NCI-H1930 (cell line): Measurements from ENCODE around the gene RBM33.
A peak's percentile ranks its signal among the peaks of the same experiment; 100 is the strongest.

Experiments
- DNase-seq, 2 experiments: peaks; one replicate each; lab custom pipeline; 2025; lab: John Stamatoyannopoulos, UW

The RBM33 gene

GRCh38 chr7:155629171-155629570 lies 15.3 kb upstream of the RBM33 start:
- DNase-seq: no peak

DNA sequence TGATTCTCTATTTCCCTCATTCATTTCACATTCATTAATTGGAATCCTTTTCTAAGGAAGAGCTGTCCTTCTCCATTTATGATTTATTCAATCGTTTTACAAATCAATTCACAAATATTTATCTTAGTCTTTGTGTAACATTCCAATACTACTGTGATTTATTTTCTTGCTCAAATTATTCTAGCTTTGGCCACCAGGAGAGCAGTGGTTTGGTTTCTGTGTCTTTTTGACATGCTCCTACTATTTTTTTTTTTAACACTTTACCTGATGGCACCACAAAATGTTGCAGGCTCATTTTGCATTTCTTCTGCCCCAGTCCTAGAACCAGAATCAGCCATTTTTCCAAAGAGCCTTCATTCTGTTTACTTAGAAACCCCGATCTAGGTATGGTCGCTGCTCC lies 13.3 kb upstream of the RBM33 start:
- DNase-seq: no peak

GRCh38 chr7:155635817-155636216 lies 8.6 kb upstream of the RBM33 start:
- DNase-seq: no peak

- no peak for DNase-seq
Measured at GRCh38 chr7:155637155-155637554, 7.3 kb upstream of the RBM33 start.

- DNase-seq: no peak
Measured at GRCh38 chr7:155638366-155638765, 6.1 kb upstream of the RBM33 start.

- no peak for DNase-seq
Measured at GRCh38 chr7:155639958-155640520, 4.4 kb upstream of the RBM33 start.

DNA sequence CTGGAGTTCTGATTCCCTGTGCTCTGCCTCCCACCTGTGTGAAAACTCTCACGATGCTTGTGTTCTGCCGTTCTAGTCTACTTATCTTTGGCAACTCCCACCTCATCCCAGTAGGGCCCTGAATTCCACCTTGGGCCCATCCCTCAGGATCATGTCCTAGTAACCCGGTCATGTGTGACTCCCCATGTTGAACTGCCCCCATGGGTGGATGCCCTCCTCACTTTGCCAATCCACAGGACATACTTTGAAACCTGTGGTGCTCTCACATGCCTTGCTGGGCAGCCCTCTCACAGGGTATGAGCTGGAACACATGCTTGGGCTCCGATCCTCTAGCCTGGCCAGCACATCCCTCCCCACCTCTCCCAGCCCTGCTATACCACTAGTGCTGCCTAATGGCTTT lies 3.8 kb upstream of the RBM33 start:
- DNase-seq: no peak

- DNase-seq: no peak
Measured at GRCh38 chr7:155643804-155644177, 670 bp upstream of the RBM33 start.

DNA sequence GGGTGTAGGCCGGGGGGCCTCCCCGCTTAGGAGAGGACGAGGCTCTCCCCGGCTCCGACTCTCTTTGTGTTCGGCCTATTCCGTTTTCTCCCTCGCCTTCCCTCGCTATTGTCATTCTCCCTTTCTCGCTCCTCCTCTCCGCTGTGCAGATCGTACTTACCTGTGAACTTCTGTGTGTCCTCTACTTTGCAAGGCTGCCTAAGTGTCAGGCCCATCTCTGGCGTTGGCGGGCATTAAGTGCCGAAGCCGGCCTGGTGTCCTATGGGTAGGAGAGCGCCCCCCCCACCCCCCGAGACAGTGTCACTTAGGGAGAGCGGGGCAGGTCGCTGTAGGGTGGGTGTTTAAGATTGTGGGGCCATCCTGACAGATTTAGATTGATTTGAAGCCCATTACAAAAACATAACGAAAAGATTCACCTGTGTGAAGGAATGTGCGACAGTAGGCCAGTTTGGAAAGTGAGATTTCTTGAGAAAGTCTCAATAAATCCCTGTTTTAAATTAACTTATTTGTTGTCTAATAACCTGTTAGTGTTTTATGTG lies 579 bp downstream of the RBM33 start:
- peak in 1 of 2 experiments; percentile 23 for DNase-seq

DNA sequence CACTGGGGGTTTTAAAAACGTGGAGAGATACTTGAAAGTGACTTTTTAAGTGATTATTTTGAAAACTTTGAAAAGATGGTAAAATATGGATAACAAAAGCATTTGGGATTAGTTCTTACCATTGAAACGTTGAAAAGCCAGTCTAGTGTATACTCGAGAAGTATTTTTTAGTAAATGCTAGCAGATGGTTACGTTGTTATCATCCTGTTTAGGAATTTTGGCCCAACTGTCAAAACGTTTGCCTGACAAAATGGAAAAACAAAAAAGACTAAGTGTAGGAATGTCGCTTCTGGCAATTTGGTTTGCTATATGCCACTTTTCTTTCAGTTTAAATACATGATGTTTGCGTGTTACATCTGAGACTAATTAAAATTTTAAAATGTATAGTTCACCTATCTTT lies 1.2 kb downstream of the RBM33 start:
- no peak for DNase-seq

GRCh38 chr7:155646669-155647068 lies 2.2 kb downstream of the RBM33 start:
- no peak for DNase-seq

DNA sequence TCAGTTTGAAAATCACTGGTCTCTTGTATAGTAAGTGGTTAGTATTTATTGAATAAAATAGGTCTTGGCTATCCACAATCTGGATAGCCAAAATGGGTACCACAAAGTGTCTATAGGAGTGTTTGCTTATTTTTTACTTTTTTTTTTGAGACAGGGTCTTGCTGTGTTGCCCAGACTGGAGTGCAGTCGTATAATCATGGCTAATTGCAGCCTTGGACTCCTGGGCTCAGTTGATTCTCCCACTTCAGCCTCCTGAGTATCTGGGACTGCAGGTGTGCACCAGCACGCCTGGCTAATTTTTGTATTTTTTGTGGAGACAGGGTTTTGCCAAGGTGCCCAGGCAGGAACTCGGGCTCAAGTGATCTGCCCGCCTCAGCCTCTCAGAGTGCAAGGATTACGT lies 2.8 kb downstream of the RBM33 start:
- no peak for DNase-seq

DNA sequence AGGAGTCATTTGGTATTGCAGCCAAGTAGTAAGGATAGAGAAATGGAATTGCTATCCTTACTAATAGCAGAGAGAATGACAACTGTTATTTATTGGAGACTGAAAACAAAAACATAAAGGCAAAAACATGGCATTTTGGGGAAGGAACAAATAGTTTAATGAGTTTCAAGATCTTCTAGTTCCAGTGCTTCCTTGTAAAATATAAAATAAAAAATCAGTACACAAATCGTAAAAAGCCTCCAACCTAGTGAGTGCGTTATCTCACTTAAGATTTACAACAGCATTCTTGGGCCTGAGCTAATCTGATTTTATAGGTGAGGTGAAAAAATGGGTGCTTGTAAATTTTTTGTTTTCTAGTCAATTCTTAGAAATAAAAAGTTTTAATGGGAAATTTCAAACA lies 3.3 kb downstream of the RBM33 start:
- no peak for DNase-seq

- DNase-seq: no peak
Measured at GRCh38 chr7:155648752-155649339, 4.4 kb downstream of the RBM33 start.

DNA sequence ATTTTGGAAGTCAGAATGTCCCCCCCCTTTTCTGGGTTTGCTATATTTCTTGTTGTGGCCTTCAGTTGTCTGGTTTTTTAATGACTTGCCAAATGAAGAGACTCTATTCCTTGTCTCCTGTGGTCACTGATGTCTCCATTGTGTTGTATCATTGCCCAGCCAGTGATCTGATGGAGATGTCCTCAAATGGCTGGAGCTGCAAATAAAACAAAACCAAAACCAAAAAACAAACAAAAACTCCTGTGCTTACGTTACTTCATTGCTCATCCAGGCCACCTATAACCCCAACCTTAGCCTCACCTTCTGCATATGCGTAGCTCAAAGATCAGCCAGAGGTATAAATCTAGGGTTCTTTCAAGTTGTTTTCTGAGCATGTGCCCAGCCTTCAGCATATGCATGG lies 5.1 kb downstream of the RBM33 start:
- no peak for DNase-seq

- DNase-seq: no peak
Measured at GRCh38 chr7:155652156-155653114, 8.0 kb downstream of the RBM33 start.

DNA sequence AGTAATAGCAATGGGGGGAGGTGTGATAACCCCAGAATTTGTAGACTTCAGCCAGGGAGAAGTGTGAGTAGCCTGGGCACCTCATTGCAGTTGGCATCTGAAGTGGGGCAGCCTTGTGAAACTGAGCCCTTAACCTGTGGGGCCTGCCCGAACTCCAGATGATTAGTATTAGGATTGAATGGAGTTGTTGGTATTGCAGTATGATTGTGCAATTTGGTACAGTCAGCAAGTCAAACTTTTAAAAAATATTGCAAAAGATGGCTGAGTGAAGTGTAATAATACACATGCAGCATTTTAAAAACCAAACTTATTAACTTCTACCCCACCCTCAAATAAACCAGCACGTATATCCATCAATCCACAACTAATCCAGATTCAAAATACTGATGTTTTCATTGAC lies 9.3 kb downstream of the RBM33 start:
- no peak for DNase-seq

GRCh38 chr7:155656891-155657290 lies 12.4 kb downstream of the RBM33 start:
- no peak for DNase-seq

GRCh38 chr7:155660059-155660757 lies 15.7 kb downstream of the RBM33 start:
- no peak for DNase-seq

- DNase-seq: no peak
Measured at GRCh38 chr7:155660758-155661093, 16.3 kb downstream of the RBM33 start.

DNA sequence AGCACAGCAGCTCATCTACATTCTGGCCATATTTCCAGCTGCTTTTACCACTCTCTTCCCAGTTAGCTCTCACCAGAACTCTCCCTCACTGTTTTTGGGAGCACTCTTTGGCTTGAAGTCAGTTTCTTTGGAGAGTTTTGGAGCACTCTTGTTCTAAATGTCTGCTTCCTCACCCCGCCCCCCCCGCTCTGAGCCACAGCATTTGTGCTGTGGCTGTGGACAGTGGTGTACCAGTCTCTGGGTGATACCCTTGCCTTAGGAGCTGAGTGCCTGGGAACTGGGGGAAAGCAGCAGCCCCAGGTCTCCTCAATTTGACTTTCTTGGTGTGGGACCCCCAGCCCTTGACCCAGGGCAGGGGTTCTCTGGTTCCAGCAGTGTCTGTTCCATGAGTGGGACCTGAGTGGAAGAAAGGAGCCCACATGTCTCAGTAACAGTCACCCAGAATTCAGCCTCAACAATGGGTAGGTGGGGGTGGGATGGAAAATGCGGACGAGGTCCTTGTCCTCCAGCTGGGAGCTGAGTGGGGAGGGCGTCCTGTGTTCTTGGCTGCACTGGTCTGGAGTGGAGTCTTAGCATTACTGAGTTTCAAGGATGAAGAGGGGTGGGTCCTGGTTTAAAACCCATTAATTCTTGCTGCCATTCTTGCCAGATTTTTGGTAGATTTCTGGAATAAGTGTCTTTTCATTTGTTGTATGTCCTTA lies 18.0 kb downstream of the RBM33 start:
- no peak for DNase-seq

GRCh38 chr7:155663937-155664336 lies 19.5 kb downstream of the RBM33 start:
- no peak for DNase-seq
